Hypothalamus (tissue), 51 donors: ENCODE data around the gene ATRNL1.
A peak's percentile ranks its signal among the peaks of the same experiment; 100 is the strongest.

Source experiments
- DNase-seq, 51 donors: peaks; one replicate each; lab custom pipeline; 2025; lab: John Stamatoyannopoulos, UW

The ATRNL1 gene

DNA sequence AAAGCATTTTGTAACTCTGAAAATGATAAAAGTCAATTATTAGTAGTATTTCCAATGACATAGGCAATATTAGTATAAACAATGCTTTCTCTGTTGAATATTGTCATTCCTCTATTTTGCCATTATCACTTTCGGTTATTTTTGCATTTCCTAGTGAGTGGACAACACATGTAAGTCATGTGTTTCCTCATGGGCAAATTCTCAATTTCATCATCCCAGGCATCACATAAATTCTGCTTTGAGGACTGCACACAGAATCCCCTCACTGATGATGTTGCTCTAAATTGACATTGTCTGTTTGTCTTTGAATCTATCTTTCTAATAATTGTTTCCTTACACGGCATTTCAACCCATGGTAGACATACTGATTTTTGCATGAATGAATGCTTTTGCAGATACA lies 842.6 kb downstream of the ATRNL1 start:
- DNase-seq: no peak

DNA sequence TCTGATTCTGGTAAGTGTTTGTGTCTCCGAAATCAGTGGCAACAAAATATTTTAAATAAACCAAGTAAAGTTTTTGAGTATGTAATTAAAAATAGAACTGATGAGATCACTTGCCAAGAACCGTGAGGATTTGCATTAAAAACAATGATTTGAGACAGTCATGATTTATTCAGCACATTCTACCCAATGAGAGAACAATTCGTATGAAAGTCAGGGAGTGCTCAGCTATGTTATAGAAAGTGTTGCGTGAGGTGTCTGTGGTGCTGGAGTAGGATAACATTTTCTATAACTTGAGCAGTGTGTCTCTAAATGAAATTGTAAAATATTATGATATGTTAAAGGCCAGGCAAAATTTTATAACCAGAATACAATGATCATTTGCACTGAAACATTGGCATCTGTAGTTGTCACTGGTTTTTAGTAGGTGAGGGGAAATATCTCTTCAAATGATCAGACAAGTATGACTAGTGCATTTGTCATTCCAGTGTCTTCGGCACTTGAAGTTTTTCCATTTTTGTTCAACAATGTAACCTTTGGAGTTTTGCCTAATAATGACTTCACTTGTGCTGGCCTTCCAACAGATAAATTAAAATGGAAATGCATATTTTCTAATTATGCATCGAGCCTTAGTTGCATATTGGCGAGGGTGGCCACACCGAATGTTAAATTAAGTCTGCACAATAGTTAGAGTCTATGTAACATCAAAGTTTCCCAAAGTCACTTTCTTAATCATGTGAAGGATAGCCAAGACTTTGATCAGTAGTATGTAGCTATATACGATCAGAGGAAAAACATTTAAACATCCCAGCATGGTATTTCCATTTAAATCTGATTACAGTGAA lies 844.0 kb downstream of the ATRNL1 start:
- no peak for DNase-seq

DNA sequence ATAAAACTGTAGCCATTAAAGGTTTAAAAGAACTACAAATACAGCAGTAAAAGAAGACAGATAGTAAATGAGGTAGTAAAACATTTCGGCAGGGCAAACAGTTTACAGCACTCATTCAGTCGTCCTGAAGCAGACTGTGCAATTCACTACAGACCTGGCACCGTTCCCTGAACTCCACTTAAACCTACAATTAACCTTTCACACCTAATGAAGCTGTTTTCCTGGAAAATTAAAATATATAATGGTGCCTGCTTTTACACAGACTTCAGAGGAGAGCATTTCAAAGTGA lies 844.5 kb downstream of the ATRNL1 start:
- no peak for DNase-seq

DNA sequence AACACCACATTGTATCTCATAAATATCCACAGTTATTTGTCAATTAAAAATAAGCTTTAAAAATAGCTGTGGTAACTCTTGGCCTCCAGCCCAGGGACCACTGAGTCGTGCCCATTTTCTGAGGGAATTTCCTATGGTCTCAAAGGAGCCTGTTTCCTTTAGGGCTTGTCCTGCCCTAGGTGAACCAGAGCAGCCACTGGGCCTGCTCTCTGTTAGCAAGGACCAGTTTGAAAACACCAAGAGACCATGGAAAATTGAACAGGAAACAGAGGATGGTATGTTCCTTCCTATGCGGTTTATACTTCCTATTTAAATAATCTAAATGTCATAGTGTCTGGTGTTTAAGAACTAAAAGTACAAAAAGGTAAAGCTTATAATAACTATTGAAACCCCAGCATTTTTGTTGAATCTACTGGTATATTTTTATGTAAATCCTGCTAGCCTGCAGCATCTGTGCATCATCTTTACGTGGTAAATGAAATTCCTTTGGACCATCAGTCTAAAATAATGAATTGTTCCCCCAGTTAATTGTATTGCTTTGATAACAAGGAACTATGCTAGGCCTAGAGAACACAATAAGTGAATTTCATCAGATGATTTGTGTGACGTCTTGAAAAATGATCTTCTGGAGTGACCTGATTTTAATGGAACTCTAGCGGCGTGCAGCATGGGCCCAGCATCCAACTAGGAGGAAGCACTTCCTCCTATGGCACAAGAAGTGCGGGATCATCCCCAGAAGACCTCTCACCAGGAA lies 846.1 kb downstream of the ATRNL1 start:
- no peak for DNase-seq

DNA sequence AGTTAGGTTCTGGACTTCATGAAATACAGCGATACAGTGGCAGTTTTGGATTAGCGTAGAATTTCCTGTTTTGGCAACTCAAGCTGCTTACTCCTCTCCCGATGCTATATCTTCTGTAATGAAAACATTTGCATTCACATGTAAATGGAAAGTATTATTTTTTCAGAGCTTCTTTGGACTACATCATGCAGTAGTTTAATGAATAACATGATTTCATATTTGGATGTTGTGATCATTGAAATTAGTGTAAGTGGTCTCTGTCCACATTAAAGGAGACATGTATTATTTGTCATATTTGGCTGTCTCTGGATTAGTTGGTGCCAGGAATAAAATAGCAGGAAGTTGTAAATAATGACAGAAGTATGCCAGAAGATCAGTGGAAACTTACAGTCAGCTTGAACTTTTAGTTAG lies 848.2 kb downstream of the ATRNL1 start:
- no peak for DNase-seq

DNA sequence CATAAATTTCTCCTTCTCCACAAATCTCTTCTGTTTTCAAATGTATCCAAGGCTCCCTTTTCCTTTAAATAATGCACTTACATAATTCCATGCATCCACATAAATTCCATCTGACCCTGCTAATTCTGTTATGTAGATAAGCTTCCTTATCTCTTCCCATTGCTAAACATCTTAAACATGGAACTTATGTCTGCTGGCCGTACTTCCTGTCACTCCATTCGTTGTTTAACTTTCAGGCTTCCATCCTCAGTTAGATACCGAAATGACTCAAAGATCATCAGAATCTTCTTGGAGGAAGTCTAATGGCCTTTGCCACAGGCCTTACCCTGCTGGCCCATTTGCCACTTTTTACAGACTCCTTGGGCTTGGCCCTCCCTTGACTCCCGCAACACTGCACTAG lies 848.9 kb downstream of the ATRNL1 start:
- no peak for DNase-seq

DNA sequence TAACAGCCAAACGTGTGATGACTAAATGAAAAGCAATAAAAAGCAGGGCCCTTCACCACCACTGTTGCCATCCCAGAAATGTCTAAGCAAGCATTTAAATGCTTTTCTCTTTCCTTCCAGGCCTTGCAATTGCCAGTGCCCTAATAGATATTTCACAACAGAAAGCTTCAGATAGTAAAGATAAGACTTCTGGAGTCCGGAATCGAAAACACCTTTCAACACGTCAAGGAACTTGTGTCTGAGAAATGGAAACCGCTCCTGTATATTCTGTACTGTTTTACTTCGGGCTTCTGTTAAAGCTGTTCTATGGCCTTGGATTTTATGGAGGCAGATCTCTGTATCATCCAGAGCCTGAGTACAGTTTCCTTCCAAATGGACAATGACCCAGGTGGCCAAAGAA lies 851.4 kb downstream of the ATRNL1 start:
- DNase-seq: no peak

DNA sequence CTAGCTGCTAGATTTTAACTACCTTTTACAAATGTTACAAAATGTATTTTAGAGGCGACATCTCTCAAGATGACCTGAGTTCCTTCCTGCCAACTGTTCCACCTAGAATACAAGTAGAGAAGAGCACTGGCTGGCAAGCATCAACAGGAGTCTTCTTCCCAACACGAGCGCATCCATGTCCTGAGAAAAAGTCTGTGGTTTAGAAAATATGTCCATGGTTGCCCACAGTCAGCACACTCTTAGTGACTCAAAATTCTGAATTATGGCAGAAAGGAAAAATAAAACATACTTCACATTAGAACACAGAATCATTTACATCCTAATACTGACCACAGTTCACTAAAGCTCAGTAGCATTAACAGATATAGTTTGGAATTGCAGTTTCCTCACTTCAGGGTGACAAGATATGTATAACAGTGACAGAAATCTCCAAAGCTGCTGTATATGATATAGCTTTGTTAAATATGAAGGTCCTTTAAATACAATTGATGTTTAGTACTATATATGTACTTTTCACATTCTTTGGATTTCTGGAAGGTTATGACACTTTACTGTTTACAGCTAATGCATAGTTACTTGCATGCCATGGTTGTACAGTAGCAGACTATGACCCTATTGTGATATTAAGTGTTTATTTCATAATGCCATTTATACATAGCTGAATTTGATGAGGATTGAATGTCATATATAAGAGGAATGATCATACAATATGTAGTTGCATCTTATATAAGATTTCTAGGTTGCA lies 852.7 kb downstream of the ATRNL1 start:
- no peak for DNase-seq

DNA sequence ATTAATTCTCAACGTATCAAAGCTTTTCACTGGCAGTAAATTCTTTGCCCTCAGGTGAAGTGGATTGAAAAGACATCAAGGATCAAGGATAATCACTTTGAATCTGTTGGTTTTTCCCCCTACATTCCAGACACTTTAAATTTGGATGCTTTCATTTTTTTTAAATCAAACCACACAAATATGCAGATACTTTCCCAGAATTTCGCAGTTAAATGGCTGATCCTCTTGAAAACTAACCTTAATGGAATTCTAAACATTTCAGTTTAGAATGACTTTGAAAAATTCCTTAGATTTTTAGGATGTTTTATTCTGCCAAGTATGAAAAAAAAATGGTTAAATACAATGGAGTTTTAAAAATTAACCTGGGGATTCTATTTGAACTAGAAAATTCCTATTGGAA lies 853.9 kb downstream of the ATRNL1 start:
- DNase-seq: no peak

DNA sequence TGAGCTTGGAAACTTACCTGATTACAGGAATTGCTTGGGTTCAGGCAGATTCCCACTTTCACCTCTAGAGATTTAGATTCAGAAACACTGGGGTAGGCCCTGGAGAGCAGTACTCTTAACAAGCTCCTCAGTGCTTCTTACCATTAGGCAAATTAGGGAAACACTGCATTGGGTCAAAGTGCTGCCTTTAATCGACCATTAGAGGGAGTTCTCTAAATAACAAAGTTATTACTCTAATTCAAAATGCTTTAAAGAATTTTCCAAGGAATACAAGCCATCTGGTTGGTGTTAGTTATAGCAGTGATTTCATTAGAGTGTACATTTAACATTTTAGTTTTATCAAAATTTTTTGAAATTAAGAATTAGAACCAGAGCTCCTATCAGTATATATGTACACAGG lies 855.3 kb downstream of the ATRNL1 start:
- peak in 1 of 51 donors; percentile 1 for DNase-seq

DNA sequence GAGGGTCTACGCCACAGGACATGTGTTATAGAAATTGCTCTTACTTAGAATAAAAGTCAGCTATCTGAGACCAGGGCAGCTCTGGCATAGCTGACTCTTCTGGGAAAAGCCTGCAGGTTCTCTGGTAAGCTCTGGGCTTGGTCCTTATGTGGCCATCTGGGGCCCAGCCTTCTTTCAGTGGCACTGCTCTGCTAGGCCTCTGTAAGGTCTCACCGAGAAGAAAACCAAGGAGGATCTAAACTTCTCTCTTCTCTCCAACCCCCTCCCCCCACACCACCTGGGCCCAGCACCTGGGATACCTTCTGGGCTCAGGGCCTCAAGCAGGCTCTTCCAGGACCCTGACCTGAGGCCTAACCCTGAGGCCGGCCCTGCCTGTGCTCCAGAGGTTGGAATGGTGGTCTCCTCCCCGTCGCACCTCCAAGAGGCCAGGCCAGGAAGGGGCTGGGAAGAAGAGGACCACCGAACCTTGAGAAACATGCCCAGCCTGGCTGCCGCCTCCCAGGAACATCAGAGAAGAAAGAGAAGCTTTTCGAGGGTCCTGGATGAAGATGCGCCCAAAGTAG lies 856.2 kb downstream of the ATRNL1 start:
- no peak for DNase-seq

DNA sequence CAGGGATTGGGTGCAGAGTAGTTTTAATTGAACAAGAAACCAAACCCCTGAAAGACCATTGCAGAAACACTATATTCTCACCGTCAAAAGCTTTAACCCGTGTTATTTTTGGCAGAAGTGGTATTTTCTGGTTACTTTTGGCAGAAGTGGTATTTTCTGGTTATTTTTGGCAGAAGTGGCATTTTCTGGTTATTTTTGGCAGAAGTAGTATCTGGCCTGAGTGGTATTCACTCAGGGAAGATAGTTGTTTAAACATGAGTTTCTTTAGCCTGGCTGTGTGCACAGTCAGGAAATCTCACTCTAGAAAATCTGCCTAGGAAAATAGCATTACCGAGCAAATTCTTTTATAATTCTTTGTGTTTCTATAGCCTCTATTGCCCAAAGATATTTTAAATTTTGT lies 857.2 kb downstream of the ATRNL1 start:
- no peak for DNase-seq

DNA sequence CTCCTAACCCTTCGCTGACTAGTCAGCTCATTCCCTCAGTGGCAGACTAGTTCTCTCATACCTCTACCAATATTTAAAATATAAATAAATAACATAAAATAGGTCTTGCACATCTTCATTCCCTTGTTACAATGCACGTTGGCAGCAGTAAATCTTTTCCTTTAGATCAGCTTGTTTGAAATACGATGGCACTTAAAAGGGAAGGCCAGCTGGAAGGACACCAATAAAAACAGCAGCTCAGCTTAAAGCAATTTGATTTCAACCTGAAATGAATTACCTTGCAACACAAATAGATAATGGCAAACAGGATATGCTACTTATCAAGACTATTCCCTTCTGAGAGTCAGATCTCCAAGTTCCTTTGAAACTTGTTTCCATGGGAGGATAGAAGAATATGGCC lies 858.1 kb downstream of the ATRNL1 start:
- no peak for DNase-seq

DNA sequence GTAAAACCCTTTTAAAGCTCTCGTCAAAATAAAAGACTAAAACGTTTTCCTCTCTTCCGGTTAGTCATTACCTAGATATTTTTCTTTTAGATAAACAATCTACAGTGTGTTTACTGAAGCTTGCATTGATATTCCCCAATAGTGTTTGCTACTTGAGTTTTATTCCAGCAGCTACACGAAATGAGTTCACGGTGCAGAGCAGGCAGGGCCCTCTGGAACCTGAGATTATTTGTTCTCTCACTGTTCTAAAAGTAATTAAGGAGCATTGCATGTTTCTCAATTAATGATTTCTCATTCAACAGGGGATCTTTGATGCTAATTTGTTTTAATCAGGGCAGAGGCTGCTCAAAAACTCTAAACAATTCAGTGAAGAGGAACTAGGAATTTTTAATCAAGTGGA lies 860.1 kb downstream of the ATRNL1 start:
- DNase-seq: no peak

DNA sequence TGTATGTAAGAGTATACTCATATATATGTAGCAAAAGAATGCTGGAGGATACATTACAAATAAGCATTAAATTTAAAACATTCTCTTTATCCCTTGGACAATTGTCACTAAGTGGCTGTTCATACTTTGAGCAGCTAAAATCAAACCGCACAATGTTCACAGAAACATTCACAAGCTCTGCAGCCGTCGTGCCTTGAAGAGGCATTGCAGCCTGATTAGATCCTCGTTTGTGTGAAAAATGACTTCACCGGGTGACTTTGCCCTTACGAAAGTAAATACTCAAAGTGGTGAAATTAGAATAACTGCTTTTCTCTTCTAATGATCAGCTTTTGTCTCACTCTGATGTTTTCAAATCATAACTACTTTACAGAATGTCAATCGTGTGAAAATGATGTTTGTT lies 860.8 kb downstream of the ATRNL1 start:
- no peak for DNase-seq

DNA sequence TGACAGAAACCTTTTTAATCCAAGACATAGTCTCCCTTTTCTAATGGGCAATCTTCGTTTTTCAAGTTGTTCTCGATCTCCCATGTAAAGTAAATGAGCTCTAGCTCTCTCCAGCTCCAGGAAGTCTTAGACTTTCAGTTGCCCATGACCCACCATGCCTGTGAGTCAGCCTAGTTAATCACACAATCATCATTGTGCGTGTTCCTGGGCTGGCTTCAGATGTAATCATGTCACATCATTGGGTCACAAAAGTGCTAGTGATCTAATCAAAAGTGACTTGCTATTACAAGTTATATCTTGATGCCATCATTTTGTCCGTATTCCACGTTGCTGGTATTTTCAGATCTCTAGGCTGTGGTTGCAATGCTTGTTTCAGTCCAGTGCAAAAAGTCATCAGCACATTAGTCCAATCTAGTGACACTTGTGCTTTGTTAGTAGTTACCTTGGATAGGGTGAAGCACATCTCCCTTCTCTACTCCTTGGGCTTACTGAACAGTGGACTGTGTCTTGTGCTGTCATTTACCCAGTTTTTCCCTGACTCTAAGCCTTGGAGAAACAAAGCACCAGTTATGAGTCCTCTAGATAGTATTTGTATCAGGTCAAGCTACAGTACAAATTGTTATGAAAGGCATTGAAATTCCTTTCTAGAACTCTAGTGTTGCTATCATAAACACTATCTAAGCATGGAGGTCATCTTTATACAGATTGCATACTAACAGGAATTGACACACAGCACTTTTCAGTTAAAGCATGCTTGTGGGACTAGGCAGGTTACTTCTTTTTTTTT lies 863.3 kb downstream of the ATRNL1 start:
- no peak for DNase-seq

DNA sequence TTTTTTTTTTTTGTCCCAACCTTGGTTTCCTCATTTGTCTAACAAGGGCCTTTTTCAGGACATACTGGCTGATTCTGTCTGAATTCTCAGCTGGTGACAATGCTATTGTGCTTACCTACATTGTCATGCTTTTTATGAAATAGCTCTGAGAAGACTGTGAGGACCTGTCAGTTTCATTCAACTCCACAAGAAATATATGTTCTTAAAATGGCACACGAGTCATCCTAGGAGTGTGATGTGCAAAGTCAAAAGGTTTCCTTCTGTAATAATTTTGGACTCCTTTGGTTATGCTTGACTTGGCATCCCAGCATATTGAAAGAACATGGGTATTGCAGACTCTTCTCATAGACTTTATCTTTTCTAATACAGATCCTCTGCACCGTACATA lies 863.8 kb downstream of the ATRNL1 start:
- no peak for DNase-seq

DNA sequence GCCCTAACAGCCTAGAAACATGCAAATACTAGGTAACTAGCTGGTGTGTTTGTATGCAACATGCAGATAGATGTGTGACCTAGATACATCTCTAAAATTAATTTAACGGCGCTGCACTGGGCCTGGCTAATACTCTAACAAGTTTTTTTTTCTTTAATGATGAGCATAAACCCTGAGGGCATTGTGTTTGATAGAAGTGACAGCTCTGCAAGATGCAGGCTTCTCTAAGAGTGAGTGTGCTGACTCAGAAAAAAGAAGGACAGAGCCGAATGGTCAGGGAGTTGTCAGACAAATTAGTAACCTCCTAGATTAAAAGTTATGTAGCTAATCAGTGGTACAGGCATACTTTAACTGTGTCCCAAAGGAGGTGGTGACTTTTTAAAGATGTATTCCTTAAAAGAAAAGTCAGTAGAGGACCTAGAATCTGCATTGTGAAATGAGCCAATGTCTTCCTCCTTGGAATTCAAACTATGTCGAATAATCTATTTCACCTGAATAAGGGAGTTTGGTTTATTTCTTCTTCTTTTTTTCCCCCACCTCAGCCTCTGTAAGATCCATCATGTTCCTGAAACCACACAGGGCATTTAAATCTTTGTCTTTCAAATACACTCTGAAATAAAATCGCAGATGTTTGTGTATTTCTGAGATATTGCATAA lies 864.7 kb downstream of the ATRNL1 start:
- DNase-seq: no peak

DNA sequence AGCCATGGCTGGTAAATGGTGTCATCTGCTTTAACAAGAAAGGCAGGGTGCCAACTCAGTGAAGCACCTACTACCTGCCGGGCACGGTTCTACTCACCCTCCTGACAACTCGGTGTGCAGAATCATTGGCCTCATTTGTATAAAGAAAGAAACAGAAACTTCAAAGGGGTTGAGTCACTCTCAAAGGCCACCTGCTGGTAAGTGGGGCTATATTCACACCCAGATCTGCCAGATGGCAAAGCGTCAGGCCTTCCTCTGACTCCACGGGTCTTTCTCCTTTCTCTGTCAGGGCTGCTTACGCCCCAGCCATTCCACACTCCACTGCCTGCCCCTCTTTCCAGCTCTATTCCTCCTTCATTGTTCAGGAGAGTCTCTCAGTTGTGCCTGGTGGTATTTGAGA lies 870.7 kb downstream of the ATRNL1 start:
- no peak for DNase-seq

DNA sequence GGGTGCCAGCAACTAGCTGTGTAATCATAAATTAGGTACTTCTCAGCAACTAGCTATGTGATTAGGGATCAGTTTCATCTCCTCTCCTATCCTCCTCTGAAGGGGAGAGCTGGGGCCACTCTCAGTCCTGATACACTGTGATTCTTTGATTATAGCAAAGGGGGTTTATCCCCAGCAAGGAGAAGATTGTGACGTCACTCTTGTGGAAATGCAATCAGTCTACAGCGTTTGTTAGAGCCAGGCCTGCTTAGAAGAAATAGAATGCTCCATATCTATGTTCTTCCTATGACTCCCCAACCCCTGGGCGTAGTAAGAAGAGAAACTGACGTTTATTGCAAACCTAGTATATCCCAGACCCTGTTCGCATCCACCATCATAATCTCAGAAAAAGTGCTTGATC lies 871.7 kb downstream of the ATRNL1 start:
- DNase-seq: no peak
